SK-N-SH (cell line): ENCODE data around the gene ZCCHC2.

ENCODE experiments used
- CHD2 ChIP-seq: fragments of 150-350 bp; IDR thresholded peaks from 2 replicates; pipeline ENCODE4 v1.6.1; 2018; ENCODE audit warnings: low read length; ENCODE audit not compliant: partially characterized antibody
- FOXM1 ChIP-seq: IDR thresholded peaks from 2 replicates; pipeline ENCODE4 v1.4.0; 2012; ENCODE audit warnings: low read depth, mild to moderate bottlenecking
- GATA2 ChIP-seq: sonication (generic); formaldehyde crosslinking; IDR thresholded peaks from 2 replicates; pipeline ENCODE4 v1.5.0; 2020; ENCODE audit warnings: mild to moderate bottlenecking, missing genetic modification reagents
- REST ChIP-seq: IDR thresholded peaks from 2 replicates; pipeline ENCODE4 v1.6.1; 2012; ENCODE audit warnings: mild to moderate bottlenecking, low read depth, low read length, moderate library complexity
- RFX5 ChIP-seq: IDR thresholded peaks from 2 replicates; pipeline ENCODE4 v1.6.1; 2012; ENCODE audit warnings: mild to moderate bottlenecking, improper control_type of control experiment, low read length
- TCF12 ChIP-seq: IDR thresholded peaks from 2 replicates; pipeline ENCODE4 v1.4.0; 2012
- TEAD4 ChIP-seq: IDR thresholded peaks from 2 replicates; pipeline ENCODE4 v1.4.0; 2012; ENCODE audit warnings: mild to moderate bottlenecking, borderline replicate concordance; ENCODE audit not compliant: insufficient read depth
- TF ChIP-seq, protein P1 (sequence below): IDR thresholded peaks from 2 replicates; pipeline ENCODE4 v1.4.0; 2012; ENCODE audit warnings: low read depth, borderline replicate concordance
- TF ChIP-seq, protein P2 (sequence below): fragments of 200-600 bp; sonication (generic); IDR thresholded peaks from 2 replicates; pipeline ENCODE4 v1.6.1; 2017; ENCODE audit warnings: antibody characterized with exemption, mild to moderate bottlenecking, moderate library complexity

GRCh38 chr18:62512996-62513395 lies 9.8 kb upstream of the ZCCHC2 start:
- TF ChIP-seq, protein P1, sequence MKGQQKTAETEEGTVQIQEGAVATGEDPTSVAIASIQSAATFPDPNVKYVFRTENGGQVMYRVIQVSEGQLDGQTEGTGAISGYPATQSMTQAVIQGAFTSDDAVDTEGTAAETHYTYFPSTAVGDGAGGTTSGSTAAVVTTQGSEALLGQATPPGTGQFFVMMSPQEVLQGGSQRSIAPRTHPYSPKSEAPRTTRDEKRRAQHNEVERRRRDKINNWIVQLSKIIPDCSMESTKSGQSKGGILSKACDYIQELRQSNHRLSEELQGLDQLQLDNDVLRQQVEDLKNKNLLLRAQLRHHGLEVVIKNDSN: no peak
- TF ChIP-seq TEAD4 (no peak), CHD2 (no peak), FOXM1 (no peak), TCF12 (no peak), REST (no peak), RFX5 (no peak), GATA2 (CRISPR knock-in tag) (no peak)
- TF ChIP-seq, protein P2, sequence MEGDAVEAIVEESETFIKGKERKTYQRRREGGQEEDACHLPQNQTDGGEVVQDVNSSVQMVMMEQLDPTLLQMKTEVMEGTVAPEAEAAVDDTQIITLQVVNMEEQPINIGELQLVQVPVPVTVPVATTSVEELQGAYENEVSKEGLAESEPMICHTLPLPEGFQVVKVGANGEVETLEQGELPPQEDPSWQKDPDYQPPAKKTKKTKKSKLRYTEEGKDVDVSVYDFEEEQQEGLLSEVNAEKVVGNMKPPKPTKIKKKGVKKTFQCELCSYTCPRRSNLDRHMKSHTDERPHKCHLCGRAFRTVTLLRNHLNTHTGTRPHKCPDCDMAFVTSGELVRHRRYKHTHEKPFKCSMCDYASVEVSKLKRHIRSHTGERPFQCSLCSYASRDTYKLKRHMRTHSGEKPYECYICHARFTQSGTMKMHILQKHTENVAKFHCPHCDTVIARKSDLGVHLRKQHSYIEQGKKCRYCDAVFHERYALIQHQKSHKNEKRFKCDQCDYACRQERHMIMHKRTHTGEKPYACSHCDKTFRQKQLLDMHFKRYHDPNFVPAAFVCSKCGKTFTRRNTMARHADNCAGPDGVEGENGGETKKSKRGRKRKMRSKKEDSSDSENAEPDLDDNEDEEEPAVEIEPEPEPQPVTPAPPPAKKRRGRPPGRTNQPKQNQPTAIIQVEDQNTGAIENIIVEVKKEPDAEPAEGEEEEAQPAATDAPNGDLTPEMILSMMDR: no peak
